TTC549 (cell line): ENCODE measurements around the gene TTC6.

ENCODE experiments used
- FAIRE-seq: peaks from 2 replicates; lab custom pipeline; 2012; peaks lifted over from hg19 to GRCh38; lab: Jason Lieb, UNC

The TTC6 gene

GRCh38 chr14:37625597-37626595 lies 30.5 kb downstream of the TTC6 start:
- FAIRE-seq: no peak

GRCh38 chr14:37637341-37637740 lies 41.9 kb downstream of the TTC6 start:
- no peak for FAIRE-seq

GRCh38 chr14:37638599-37638998 lies 43.2 kb downstream of the TTC6 start:
- FAIRE-seq: no peak

GRCh38 chr14:37641117-37641516 lies 45.7 kb downstream of the TTC6 start:
- FAIRE-seq: no peak

GRCh38 chr14:37642125-37642524 lies 46.7 kb downstream of the TTC6 start:
- FAIRE-seq: no peak

- FAIRE-seq: no peak
These were observed 48.3 kb downstream of the TTC6 start for GRCh38 chr14:37643701-37644100.
